Measurements from ENCODE around the gene IKZF3.

DNA sequence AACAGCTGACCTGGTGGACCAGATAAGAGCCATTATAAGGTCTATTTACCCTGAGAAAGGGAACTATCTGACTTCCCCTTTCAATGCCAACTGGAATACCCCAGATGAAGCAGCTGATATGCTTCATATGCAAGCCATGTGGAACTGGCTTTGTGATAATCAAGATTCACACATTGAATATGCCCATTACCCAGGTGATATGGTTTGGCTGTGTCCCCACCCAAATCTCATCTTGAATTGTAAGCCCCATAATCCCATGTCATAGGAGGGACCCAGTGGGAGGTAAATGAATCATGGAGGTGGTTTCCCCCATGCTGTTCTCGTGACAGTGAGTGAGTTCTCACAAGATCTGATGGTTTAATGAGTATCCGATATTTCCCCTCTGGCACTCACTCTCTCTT lies 42.1 kb downstream of the IKZF3 start:
- TF ChIP-seq, protein P1, sequence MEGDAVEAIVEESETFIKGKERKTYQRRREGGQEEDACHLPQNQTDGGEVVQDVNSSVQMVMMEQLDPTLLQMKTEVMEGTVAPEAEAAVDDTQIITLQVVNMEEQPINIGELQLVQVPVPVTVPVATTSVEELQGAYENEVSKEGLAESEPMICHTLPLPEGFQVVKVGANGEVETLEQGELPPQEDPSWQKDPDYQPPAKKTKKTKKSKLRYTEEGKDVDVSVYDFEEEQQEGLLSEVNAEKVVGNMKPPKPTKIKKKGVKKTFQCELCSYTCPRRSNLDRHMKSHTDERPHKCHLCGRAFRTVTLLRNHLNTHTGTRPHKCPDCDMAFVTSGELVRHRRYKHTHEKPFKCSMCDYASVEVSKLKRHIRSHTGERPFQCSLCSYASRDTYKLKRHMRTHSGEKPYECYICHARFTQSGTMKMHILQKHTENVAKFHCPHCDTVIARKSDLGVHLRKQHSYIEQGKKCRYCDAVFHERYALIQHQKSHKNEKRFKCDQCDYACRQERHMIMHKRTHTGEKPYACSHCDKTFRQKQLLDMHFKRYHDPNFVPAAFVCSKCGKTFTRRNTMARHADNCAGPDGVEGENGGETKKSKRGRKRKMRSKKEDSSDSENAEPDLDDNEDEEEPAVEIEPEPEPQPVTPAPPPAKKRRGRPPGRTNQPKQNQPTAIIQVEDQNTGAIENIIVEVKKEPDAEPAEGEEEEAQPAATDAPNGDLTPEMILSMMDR (tag by site-specific recombination; IDR thresholded peaks at IDR 0.05) = no peak
- TF ChIP-seq ZBTB1 (tag by site-specific recombination; IDR thresholded peaks at IDR 0.05) (no peak), ZFP3 (tag by site-specific recombination; IDR thresholded peaks at IDR 0.05; ENCODE audit: low read depth) (no peak), ATF2 (tag by site-specific recombination; IDR thresholded peaks at IDR 0.05; ENCODE audit: low read depth) (no peak), ZFP37 (tag by site-specific recombination; IDR thresholded peaks at IDR 0.05) (no peak), SALL2 (tag by site-specific recombination; IDR thresholded peaks at IDR 0.05; ENCODE audit: borderline replicate concordance) (no peak), ZNF24 (tag by site-specific recombination; IDR thresholded peaks at IDR 0.05) (no peak), YY1 (tag by site-specific recombination; IDR thresholded peaks at IDR 0.05) (no peak), TRIM28 (IDR thresholded peaks at IDR 0.05; ENCODE audit: borderline replicate concordance, low read length) (no peak), REST (tag by site-specific recombination; IDR thresholded peaks at IDR 0.05) (no peak), ZNF610 (tag by site-specific recombination; IDR thresholded peaks at IDR 0.05; ENCODE audit: borderline replicate concordance) (no peak), ZNF837 (tag by site-specific recombination; IDR thresholded peaks at IDR 0.05) (no peak), AEBP2 (tag by site-specific recombination; IDR thresholded peaks at IDR 0.05; ENCODE audit: borderline replicate concordance) (no peak), ZNF114 (tag by site-specific recombination; IDR thresholded peaks at IDR 0.05) (no peak)
